ENCODE measurements around the gene SOX1.

Gene SOX1

GRCh38 chr13:112073245-112074138 is 6.5 kb downstream of the SOX1 start:
- DNase-seq: no peak

DNA sequence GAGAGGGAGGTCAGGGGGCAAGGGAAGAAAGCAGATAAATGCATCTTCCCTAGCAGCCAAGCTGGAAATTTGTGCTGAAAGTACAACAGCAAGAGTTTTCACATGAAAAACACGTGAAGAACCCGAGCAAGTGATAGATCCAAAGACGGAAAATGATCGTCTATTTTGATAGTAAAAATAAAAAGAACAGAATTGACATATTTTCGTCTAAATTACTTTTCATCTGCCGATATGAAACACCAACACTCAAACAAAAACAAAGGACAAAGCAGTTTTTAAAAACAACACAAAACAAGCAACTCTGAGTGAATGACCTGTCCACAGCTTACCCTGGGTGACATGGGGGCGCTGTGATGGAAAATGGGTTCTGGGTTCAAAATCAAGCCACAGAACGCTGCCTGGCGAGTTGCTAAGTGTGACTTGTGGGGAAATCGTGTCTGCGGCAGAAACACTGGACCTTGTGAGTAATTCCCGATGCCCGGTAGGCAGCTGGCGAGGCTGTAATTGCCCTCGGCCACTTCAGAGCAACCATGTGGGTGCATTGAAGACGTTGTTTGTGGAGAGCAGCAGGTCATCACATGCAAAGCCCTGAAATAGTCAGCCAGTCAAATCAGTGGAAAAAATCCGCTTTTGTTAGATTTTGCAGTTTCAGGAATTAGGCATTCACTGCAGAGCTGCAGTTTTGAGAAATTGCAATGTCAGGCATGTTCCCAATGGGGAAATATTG is 7.4 kb downstream of the SOX1 start:
- no peak for DNase-seq

GRCh38 chr13:112077729-112078128 is 10.8 kb downstream of the SOX1 start:
- no peak for DNase-seq

- no peak for DNase-seq
Observed at GRCh38 chr13:112078216-112078615, 11.3 kb downstream of the SOX1 start.

DNA sequence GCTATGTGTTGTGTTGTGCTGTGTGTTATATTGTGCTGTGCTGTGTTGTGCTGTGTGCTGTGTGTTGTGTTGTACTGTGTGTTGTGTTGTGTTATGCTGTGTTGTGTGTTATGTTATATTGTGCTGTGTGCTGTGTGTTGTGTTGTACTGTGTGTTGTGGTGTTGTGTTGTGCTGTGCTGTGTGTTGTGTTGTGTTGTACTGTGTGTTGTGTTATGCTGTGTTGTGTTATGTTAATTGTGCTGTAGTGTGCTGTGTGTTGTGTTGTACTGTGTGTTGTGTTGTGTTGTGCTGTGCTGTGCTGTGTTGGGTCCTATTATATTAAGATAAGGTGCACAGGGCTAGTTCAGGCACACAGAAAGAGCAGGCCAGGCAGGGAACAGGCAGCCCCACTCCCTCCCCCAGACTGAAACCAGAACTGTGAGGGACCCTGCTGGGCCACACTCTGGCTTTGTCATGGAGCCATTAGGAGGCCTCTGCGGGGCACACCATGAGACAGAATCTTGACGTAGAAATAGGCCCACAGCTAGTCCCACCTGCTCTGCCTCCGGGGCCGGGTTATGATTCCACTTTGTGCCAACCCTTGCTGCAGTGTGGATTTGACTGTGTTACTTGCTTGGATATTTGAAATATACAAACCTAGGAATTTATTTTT is 12.1 kb downstream of the SOX1 start:
- no peak for DNase-seq

GRCh38 chr13:112079696-112080095 is 12.7 kb downstream of the SOX1 start:
- DNase-seq: no peak

GRCh38 chr13:112083971-112084370 is 17.0 kb downstream of the SOX1 start:
- DNase-seq: no peak

DNA sequence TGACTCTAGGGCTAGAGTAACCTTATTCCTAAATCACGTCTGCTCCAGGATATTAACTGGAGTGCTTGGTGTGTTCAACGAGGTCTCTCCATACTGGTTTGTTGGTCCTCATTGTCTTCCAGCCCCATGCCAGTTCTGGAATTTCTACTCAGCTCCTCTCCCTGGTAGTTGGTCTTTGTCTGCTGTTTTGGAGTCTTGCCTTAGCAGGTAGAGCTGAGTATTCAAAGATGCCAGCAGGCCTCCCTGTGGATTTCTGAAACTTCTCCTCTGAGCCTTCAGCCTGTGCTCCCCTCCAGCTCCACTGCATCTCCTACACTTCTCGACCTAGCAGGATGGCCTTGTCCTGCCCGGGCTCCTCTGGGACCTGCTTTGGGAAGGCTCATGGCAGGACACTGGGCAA is 25.5 kb downstream of the SOX1 start:
- no peak for DNase-seq

DNA sequence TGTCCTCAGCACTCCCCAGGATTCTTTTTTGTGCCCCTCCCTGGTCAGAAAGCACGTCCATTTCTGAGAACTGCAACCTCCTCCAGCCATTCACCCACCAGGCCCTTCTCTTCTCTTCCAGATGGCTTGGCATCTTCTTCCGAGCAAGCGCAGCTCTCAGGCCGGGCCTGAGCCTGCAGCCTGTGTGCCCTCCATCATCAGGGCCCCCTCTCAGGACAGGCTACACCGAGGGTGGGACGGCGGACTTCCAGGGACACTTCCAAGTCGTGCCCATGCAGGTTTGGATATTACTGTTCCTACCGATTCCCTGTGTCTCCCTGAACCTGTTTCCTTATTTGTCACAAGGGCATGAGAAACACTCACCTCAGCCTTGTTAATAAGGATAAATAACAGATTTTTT is 28.4 kb downstream of the SOX1 start:
- no peak for DNase-seq

- DNase-seq: no peak
Observed at GRCh38 chr13:112096959-112097358, 30.0 kb downstream of the SOX1 start.

GRCh38 chr13:112097770-112098169 is 30.8 kb downstream of the SOX1 start:
- DNase-seq: no peak

- no peak for DNase-seq
Observed at GRCh38 chr13:112098699-112099098, 31.8 kb downstream of the SOX1 start.

- DNase-seq: no peak
Observed at GRCh38 chr13:112101360-112101930, 34.5 kb downstream of the SOX1 start.

- DNase-seq: peak; percentile 5
Observed at GRCh38 chr13:112102243-112102642, 35.3 kb downstream of the SOX1 start.

DNA sequence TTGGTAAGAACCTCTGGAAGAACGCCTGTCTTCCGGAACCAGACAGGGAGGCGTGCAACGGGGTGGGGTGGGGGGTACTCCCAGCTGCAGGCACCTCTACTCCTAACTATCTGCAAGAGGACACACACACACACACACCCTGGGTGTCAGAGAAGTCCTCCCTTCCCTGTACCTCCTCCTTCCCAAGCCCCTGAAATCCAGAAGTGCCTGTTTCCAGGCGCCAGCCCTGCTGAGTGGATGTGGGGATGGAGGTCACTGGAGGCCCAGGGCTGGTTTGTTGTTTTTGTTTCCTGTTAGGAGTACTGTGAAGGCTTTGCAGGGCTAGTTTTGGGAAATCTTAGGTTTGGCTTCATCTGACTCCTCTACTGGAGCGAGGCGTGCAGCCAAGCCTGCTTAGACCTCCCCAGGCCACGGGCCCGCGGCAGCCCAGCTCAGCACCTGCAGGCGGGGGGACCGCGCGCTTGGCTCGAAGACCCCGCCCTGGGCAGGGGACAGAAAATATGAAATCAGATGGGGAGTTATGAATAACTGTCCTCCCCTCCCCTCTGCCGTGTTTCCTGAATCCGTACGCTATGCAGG is 36.4 kb downstream of the SOX1 start:
- DNase-seq: no peak

GRCh38 chr13:112103961-112104880 is 37.3 kb downstream of the SOX1 start:
- no peak for DNase-seq

DNA sequence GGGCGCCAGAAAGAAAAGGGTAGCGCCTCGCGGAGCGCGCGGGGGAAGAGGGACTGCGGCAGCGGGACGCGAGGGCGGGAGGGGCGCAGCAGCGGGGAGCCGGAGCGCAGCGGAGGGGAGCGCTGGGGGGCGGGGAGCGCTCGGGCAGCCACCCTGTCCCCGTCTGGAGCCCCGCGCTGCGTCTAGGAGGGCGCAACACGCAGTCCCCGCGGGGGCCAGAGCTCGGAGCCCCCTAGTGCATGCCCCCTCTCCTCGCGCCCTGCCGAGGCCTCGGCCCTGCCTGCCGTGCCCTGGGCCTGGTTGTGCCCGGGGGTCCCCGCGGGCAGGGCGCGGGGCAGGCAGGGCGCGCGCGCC is 37.9 kb downstream of the SOX1 start:
- no peak for DNase-seq

- DNase-seq: no peak
Observed at GRCh38 chr13:112105244-112105681, 38.3 kb downstream of the SOX1 start.

DNA sequence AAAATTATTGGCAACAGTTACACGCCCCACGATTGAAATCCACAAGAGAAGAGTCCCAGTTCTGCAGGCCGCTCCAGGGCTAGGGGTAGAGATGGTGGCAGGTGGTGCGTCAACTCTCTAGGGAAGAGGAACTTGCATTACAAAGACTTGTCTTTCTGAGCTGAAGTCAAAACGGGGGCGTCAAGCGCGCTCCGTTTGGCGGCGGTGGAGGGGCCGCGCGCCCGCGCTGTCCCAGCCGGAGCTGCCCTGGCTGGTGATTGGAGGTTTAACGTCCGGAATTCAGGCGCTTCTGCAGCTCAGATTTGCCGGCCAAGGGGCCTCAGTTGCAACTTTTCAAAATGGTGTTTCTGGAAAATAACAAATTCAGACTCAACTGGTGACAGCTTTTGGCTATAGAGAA is 38.9 kb downstream of the SOX1 start:
- DNase-seq: no peak

DNA sequence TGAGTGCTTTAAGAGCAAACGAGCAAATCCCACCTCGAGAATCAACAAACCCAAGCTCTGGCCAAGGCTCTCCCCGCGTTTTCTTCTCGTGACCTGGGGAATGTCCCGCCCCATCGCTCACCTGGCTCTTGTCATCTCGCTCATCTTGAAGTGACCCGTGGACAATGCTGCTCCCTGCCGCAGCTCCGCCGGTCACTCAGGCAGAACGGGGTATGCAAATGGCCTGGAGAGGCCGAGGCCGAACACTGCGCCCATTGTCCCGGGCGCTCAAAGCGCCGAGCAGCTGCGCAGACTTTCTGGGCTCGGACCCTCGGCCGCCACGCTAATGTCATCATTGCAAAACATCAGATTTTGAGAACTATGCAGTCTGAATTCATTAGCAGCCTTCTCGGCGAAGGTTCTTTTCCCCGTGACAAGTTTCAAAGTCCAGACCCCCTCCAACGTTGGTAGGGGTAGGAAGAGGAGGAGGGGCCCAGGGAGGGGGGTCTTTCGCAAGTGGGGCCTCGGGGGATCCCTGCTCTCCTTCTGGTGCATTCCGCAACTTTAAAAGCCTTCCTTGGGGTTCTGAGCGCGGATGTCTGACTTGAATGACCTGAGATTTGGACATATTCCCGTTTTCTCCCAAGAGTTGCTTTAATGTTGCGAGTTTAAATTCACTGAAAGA is 39.7 kb downstream of the SOX1 start:
- no peak for DNase-seq

DNA sequence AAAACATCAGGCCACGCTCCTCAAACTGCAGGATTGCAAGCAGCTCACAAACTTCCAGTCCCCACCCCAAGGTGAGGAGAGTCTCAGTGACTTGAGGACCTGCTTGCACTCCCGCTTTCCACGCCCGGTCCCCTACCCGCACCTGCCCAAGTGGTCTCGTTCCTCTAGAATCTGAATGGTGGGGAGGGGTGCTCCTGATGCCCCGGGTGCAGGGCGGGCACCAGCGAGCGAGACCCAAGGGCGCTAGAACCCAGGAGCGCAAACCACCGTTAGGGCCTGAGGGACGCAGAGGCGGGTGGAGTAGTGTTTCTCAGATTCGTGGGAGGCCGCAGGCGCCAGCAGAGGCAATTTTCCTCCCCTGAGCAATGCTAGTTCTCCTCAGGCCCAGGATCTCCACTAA is 40.3 kb downstream of the SOX1 start:
- no peak for DNase-seq

All from hematopoietic multipotent progenitor cell treated with erythropoietin and hydrocortisone succinate and interleukin-3 and kit ligand, for 4 days (in vitro differentiated cells).